ENCODE results near the gene MEIG1.
"Not testable (repeated sequence)": the region's sequence is repeated elsewhere in the genome, so short reads cannot be mapped to it uniquely, and the experiment has no call there.

Gene MEIG1

DNA sequence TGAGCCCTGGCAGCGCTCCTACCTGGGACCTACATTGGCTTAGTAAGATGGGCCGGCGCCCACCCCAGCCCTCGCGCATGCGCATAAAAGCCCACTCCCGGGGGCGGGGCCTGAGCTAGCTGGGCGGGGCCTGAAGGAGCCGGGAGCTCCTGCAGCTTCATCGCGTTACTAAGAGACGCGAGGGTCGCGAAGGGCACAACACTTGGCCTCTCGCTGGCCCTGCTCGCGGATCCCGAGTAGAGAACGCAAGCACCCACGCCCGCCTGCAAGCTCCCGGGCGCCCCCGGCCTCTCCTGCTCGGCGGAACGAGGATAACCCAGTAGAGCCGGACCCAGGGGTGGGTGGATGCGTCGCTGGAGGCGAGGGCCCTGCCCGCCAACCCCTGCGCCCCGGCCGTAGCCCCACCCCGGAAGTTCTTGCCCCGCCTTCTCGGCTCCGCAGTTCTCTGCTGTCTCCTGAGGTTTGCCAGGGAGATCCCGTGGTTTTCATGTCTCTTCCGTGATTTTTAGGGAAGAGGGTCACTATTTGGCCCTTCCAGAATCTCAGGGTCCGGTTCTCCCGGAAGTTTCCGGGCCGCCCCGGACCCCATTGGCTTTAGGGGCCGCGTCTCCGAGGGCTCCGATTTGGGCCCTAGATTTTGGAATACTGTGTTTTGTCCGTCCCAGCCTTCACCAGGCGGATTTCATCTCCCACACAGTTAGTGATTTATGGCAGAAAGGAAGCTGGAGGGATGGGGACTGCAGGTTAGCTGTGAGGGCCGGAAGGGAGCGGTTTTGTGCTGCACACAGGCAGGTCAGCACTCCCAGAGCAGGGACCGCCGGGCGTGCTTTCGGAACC, at the start of gene MEIG1:
Gene MEIG1, plus strand, starts transcription at position 168 of the 837 bp plus-strand sequence. CDS start 7,081 bp downstream, outside the sequence.
- peak; percentile 83 for DNase-seq (ENCODE audit: low read depth)

- DNase-seq (ENCODE audit: low read depth): no peak
Observed at GRCh38 chr10:14910953-14911352, 48.2 kb upstream of the MEIG1 start.

DNA sequence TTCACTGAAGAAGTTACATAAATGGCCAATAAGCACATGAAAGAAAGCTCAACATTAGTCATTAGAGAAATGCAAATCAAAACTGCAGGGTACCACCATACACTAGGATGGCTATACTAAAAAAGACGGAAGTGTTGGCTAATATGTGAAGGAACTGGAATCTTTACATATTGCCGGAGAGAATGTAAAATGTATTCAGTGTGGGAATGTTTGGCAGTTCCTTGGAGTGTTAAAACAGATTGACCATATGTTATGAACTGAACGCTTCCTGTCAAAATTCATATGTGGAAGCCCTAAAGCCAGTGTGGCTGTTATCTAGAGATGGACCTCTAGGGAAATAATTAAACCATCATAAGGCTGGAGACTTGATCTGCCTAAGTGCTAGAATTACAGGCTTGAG, 47.4 kb upstream of the MEIG1 start:
- DNase-seq (ENCODE audit: low read depth): no peak

GRCh38 chr10:14916600-14916999, 42.6 kb upstream of the MEIG1 start:
- no peak for DNase-seq (ENCODE audit: low read depth)

DNA sequence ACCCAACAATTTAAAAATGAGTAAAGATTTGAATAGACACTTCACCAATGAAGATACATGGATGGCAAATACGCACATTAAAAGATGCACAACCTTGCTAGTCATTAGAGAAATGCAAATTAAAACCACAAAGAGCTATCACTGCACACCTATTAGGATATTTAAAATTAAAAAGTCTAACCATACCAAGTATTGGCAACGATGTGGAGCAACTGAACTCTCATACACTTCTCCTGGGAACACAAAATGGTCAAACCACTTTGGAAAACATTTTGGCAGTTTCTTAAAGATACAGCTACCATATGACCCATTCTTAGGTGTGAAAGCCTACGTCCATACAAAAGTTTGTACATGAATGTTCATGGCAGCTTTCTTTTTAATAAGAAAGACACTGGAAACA, 41.4 kb upstream of the MEIG1 start:
- no peak for DNase-seq (ENCODE audit: low read depth)

- no peak for DNase-seq (ENCODE audit: low read depth)
Observed at GRCh38 chr10:14918964-14919363, 40.2 kb upstream of the MEIG1 start.

DNA sequence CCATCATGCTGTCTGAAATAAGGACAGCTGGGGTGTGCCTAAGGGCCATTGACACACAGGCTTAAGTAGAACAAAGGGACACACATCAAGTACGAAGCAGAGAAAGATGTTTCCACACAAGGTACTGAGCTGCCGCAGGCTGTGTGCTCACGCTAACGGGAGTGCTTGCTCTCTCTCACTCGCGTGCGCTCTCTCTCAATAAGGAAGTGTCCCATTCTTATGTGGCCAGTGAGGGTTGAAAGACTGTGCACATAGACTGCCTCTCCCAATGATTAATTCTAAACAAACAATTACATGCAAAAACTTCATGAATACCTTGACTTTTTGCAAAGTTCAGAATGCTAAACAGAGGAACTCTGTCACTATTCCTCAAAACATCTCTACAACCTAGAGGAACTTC, 35.2 kb upstream of the MEIG1 start:
- no peak for DNase-seq (ENCODE audit: low read depth)

GRCh38 chr10:14925268-14925667, 33.9 kb upstream of the MEIG1 start:
- DNase-seq (ENCODE audit: low read depth): no peak

GRCh38 chr10:14926061-14926470, 33.1 kb upstream of the MEIG1 start:
- no peak for DNase-seq (ENCODE audit: low read depth)

DNA sequence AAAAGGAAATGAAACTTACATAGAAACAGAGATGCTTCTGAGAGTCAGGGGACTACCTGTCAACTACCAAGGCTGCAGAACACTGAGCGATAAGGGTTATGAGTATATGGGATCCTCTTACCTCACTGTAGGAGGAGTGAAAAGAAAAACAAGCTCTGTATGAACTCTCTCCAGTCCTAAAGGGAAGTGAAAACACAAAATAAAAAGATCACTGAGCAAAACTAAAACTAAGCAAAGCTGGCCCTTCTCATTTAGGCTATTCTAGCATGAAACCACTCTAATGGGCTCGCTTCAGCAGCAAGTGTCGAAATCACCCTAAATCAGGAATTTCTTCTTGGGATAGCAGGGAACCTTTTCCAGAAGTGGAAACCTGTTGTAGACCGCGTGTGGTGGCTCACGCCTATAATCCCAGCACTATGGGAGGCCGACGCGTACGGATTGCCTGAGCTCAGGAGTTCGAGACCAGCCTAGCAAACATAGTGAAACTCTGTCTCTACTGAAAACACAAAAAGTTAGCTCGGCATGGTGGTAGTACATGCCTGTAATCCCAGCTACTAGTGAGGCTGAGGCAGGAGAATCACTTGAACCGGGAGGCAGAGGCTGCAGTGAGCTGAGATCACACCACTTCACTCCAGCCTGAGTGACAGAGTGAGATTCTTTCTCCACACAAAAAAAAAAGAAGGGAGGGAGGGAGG, 32.3 kb upstream of the MEIG1 start:
- no peak for DNase-seq (ENCODE audit: low read depth)

GRCh38 chr10:14930610-14931009, 28.6 kb upstream of the MEIG1 start:
- DNase-seq (ENCODE audit: low read depth): no peak

DNA sequence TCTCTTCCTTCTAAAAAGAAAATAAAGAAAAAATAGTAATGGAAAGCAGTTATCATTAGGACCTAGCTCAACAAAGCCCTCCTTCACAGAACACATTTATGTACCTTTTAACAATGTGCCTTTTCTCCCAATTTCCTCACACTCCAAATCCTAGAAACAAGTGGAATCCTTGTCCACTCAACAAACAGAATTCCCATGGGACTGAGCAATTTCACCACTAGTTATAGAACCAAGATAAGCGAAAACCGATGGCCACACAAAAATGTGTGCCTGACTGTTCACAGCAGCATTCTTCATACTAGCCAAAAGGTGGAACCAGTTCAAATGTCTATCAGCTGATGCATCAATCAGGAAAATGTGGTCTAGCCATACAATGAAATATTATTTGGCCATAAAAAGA, 22.6 kb upstream of the MEIG1 start:
- DNase-seq (ENCODE audit: low read depth): no peak

DNA sequence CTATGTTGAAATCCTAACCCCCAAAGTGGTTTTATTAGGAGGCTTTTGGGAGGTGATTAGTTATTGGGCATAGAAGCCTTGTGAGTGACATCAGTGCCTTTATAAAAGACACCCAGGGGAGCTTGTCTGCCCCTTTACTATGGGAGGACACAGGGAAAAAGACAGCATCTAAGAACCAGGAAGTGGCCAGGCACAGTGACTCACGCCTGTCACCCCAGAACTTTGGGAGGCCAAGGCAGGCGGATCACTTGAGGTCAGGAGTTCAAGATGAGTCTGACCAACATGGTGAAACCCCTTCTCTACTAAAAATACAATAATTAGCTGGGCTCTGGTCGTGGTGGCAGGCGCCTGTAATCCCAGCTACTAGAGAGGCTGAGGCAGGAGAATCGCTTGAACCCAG, 20.2 kb upstream of the MEIG1 start:
- not testable (repeated sequence) for DNase-seq (ENCODE audit: low read depth)

GRCh38 chr10:14942147-14942949, 16.8 kb upstream of the MEIG1 start:
- DNase-seq (ENCODE audit: low read depth): not testable (repeated sequence)

DNA sequence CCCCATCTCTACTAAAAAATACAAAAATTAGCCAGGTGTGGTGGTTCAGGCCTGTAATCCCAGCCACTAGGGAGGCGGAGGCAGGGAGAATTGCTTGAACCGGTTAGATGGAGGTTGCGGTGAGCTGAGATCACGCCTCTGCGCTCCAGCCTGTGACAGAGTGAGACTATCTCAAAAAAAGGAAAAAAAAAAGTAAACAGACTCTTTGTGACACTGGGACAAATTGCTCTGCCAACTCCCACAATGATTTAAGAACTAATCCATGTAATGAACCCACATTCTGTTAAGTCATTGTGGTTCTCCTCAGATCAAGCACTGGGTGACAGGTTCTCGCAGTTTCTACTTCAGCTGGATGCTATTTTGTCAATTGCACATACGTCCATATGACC, 16.2 kb upstream of the MEIG1 start:
- not testable (repeated sequence) for DNase-seq (ENCODE audit: low read depth)

DNA sequence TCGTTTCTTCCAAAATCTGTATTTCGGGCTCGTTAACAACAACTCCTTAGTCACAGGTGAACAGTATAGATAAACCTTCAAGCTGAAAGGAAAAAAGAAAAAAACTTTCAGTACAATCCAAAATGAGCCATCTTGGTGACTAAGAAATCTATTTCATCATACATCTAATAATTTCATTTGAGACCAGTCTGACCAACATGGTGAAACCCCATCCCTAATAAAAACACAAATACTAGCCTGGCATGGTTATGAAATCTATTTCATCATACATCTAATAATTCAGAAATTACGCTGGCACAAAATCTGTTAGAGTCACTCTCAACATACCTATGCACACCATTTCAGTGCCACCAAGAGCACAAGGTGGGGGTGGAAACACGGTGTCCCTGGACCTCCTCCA, 14.1 kb upstream of the MEIG1 start:
- DNase-seq (ENCODE audit: low read depth): no peak

DNA sequence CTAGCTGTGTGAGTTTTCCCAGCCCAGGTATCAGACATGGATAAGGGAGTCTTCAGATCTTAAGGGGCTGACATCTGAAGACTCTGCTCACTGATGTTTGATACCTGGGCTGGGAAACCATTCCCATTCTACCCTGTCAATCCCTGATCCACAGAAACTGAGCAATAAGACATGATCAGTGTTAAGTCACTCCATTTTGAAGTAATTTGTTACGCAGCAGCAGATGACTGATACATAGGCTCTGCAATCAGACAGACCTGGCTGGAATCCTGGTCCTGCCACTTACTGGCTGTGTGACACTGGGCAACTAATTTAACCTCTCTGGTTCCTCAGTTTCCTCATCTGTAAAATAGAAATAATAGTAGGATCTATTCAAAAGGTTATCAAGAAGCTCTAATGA, 11.9 kb upstream of the MEIG1 start:
- DNase-seq (ENCODE audit: low read depth): no peak

DNA sequence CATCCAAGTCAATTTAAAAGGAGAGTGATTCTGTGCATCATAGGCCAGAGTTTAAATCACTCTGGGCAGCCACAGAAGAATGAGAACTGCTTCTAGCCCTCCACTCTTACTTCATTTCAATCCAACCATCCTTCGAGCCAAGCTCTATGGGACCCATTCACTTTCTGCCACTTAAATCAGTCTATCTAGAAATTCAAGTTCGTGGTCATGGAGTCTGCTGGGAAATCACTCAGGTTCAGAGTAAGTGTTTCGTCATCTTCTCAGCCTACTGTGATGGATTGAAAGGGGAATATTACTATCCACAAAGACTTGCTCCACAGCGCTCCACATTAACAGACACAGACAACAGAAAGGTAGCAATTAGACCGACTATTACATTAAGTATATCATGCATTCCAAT, 9.9 kb upstream of the MEIG1 start:
- no peak for DNase-seq (ENCODE audit: low read depth)

DNA sequence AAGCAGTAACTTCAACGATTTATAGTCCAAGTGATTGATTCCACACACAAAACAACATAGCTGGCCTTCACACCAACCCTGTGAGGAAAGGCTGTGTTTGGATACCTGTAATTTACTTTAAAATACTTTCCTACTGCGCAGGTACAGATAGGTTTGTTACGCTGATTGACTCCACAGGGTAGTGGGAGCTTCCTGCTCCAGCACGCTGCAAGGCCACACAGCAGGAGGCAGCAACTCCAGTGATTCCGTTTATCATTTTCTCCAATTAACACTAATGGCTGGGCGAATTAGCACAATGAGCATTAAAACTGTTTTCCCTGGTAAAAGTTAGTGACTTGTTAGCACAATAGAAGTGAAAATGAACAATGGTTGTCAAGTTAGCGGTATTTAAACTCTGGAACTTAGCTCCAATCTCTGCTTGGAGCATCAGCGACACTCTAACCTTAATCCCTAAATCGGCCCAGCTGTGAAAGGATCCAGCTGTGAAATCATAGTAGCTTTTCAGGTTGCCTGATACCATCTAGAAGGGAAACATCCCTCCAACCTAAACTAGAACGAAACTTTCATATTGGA, 6.3 kb upstream of the MEIG1 start:
- DNase-seq (ENCODE audit: low read depth): no peak

GRCh38 chr10:14953424-14954000, 5.7 kb upstream of the MEIG1 start:
- DNase-seq (ENCODE audit: low read depth): no peak

GRCh38 chr10:14954001-14954770, 5.0 kb upstream of the MEIG1 start, which contains the start of gene DCLRE1C:
Gene DCLRE1C, minus strand, starts transcription at chr10:14954096. Its CDS starts 86 bp downstream, at chr10:14954010.
- DNase-seq (ENCODE audit: low read depth): peak; percentile 79

All from activated T-helper 1 cell treated with Interleukin-2 at 50 U/mL for 16 hours (primary cell).